HG03060 (cell line): ENCODE measurements around the gene TAS2R3.
"Not testable (repeated sequence)": the region's sequence is repeated elsewhere in the genome, so short reads cannot be mapped to it uniquely, and the experiment has no call there.

ENCODE experiments used
- ATAC-seq: cut with Tn5 transposase; IDR thresholded peaks from one replicate; pipeline ENCODE4 v1.9.1; 2021; ENCODE audit warnings: low read depth, moderate number of reproducible peaks; ENCODE audit not compliant: unreplicated experiment

The TAS2R3 gene

GRCh38 chr7:141763797-141764196, at the start of gene TAS2R3:
TSS of gene TAS2R3 (plus strand) at chr7:141764097. CDS start at chr7:141764159, 62 bp downstream.
- no peak for ATAC-seq

GRCh38 chr7:141714571-141714970, 49.3 kb upstream of the TAS2R3 start:
- no peak for ATAC-seq

GRCh38 chr7:141715018-141715417, 48.9 kb upstream of the TAS2R3 start:
- ATAC-seq: no peak

GRCh38 chr7:141715794-141716689, 47.9 kb upstream of the TAS2R3 start:
- no peak for ATAC-seq

- ATAC-seq: no peak
Measured at GRCh38 chr7:141717450-141717849, 46.4 kb upstream of the TAS2R3 start.

GRCh38 chr7:141722529-141722928, 41.4 kb upstream of the TAS2R3 start:
- no peak for ATAC-seq

GRCh38 chr7:141729020-141729419, 34.9 kb upstream of the TAS2R3 start:
- ATAC-seq: no peak

GRCh38 chr7:141731476-141732149, 32.3 kb upstream of the TAS2R3 start:
- no peak for ATAC-seq

GRCh38 chr7:141737118-141737835, 26.6 kb upstream of the TAS2R3 start:
- ATAC-seq: no peak

GRCh38 chr7:141737836-141738591, 25.9 kb upstream of the TAS2R3 start, which contains the start of gene SSBP1:
TSS of gene SSBP1 (plus strand) at chr7:141738358. CDS start at chr7:141739167, 809 bp downstream.
- peak; percentile 93 for ATAC-seq

GRCh38 chr7:141738592-141739013, 25.3 kb upstream of the TAS2R3 start:
- no peak for ATAC-seq

GRCh38 chr7:141739250-141739649, 24.6 kb upstream of the TAS2R3 start:
- ATAC-seq: no peak

GRCh38 chr7:141742229-141742628, 21.7 kb upstream of the TAS2R3 start:
- ATAC-seq: no peak

GRCh38 chr7:141744131-141744530, 19.8 kb upstream of the TAS2R3 start:
- no peak for ATAC-seq

GRCh38 chr7:141748396-141748795, 15.5 kb upstream of the TAS2R3 start:
- ATAC-seq: no peak

- ATAC-seq: not testable (repeated sequence)
Measured at GRCh38 chr7:141751904-141752303, 12.0 kb upstream of the TAS2R3 start.

- no peak for ATAC-seq
Measured at GRCh38 chr7:141752634-141753033, 11.3 kb upstream of the TAS2R3 start.

- ATAC-seq: no peak
Measured at GRCh38 chr7:141754939-141755338, 9.0 kb upstream of the TAS2R3 start.

GRCh38 chr7:141770083-141770583, 6.2 kb downstream of the TAS2R3 start:
- not testable (repeated sequence) for ATAC-seq

- no peak for ATAC-seq
Measured at GRCh38 chr7:141776374-141776773, 12.5 kb downstream of the TAS2R3 start, which contains the start of gene TAS2R4. TSS of gene TAS2R4 (plus strand) at chr7:141776674. CDS start at chr7:141778489, 1,815 bp downstream.
